Stimulated activated CD8-positive, alpha-beta memory T cell treated with anti-CD3 and anti-CD28 coated beads, Interleukin-15, amount 100 ng/mL, for 48 hours (primary cell): ENCODE data around the gene SLAMF8.

ENCODE experiments used
- DNase-seq, 2 donors: peaks; one replicate each; pipeline ENCODE4 v3.0.0-alpha.2; 2020; ENCODE audit warnings: low read depth in 2 of 2

SLAMF8 gene

GRCh38 chr1:159845751-159846629 lies 19.3 kb downstream of the SLAMF8 start:
- no peak for DNase-seq

GRCh38 chr1:159847231-159847630 lies 20.6 kb downstream of the SLAMF8 start:
- no peak for DNase-seq

- DNase-seq = no peak
These were observed 21.7 kb downstream of the SLAMF8 start for GRCh38 chr1:159848326-159848725.

GRCh38 chr1:159849626-159850366 lies 23.1 kb downstream of the SLAMF8 start:
- DNase-seq = no peak

GRCh38 chr1:159851407-159851806 lies 24.7 kb downstream of the SLAMF8 start:
- no peak for DNase-seq

GRCh38 chr1:159853417-159854115 lies 26.9 kb downstream of the SLAMF8 start:
- DNase-seq = no peak

GRCh38 chr1:159854116-159854692 lies 27.5 kb downstream of the SLAMF8 start:
- DNase-seq = no peak

- peak; percentile 73 to 80 for DNase-seq
These were observed 28.1 kb downstream of the SLAMF8 start for GRCh38 chr1:159854693-159855192.

GRCh38 chr1:159855709-159856108 lies 29.0 kb downstream of the SLAMF8 start:
- no peak for DNase-seq

- DNase-seq = no peak
These were observed 29.9 kb downstream of the SLAMF8 start for GRCh38 chr1:159856576-159856975.

- no peak for DNase-seq
These were observed 31.2 kb downstream of the SLAMF8 start for GRCh38 chr1:159857889-159858288.

- DNase-seq = no peak
These were observed 33.2 kb downstream of the SLAMF8 start for GRCh38 chr1:159859767-159860322.

GRCh38 chr1:159860456-159860855 lies 33.8 kb downstream of the SLAMF8 start:
- no peak for DNase-seq

GRCh38 chr1:159861218-159861617 lies 34.5 kb downstream of the SLAMF8 start:
- DNase-seq = no peak

GRCh38 chr1:159862031-159862430 lies 35.4 kb downstream of the SLAMF8 start:
- no peak for DNase-seq

GRCh38 chr1:159862557-159862956 lies 35.9 kb downstream of the SLAMF8 start, which contains the start of gene VSIG8:
Gene VSIG8 (minus strand): TSS chr1:159862657. CDS start chr1:159862521, 136 bp downstream.
- DNase-seq = no peak

- DNase-seq = no peak
These were observed 37.6 kb downstream of the SLAMF8 start for GRCh38 chr1:159864262-159864661.

- DNase-seq = no peak
These were observed 39.4 kb downstream of the SLAMF8 start for GRCh38 chr1:159866066-159866465.

GRCh38 chr1:159866905-159867663 lies 40.4 kb downstream of the SLAMF8 start:
- DNase-seq = no peak

- no peak for DNase-seq
These were observed 41.0 kb downstream of the SLAMF8 start for GRCh38 chr1:159867664-159868026.

- DNase-seq = no peak
These were observed 42.1 kb downstream of the SLAMF8 start for GRCh38 chr1:159868766-159869165.
